Measurements from ENCODE around the gene CPA3.

- no peak for TF ChIP-seq E2F8 (IDR thresholded peaks at IDR 0.05; ENCODE audit: low read depth, partially characterized antibody)
- no peak for TF ChIP-seq SIN3A (IDR thresholded peaks at IDR 0.05; ENCODE audit: low read depth, low read length)
- TF ChIP-seq YBX1 (IDR thresholded peaks at IDR 0.05): no peak
- no peak for TF ChIP-seq CTCF (IDR thresholded peaks at IDR 0.05 in 2 of 3, conservative IDR thresholded peaks at IDR 0.05 in 1 of 3; ENCODE audit: control insufficient read depth in 2 of 3, extremely low read depth in 1 of 3, insufficient read depth in 1 of 3, low read depth in 3 of 3, low read length in 3 of 3)
- TF ChIP-seq FOXM1 (IDR thresholded peaks at IDR 0.05; ENCODE audit: low read depth, low read length): no peak
- TF ChIP-seq SRF (IDR thresholded peaks at IDR 0.05; ENCODE audit: low read depth in 2 of 2, low read length in 2 of 2): no peak
- no peak for TF ChIP-seq BHLHE40 (IDR thresholded peaks at IDR 0.05; ENCODE audit: borderline replicate concordance in 1 of 2, low read depth in 2 of 2, low read length in 1 of 2)
- TF ChIP-seq EZH2 (IDR thresholded peaks at IDR 0.05; ENCODE audit: borderline replicate concordance, control insufficient read depth, low read depth, low read length): no peak
These were observed 80.0 kb downstream of the CPA3 start for GRCh38 chr3:148945116-148945515.
